HepG2 (cell line): Measurements from ENCODE around the gene DEDD2. TPM values are rescaled to one million over a fixed set of nuclear protein-coding genes. Genes with fewer than 3 reads are reported as not detected.

ENCODE experiments used
- BATF2 ChIP-seq: sonication (generic); formaldehyde crosslinking; IDR thresholded peaks from 2 replicates; pipeline ENCODE4 v1.8.0; 2022; ENCODE audit warnings: mild to moderate bottlenecking, missing genetic modification reagents, moderate library complexity
- EZH2 ChIP-seq: conservative IDR thresholded peaks from 2 replicates; pipeline ENCODE4 v1.6.1; 2012; ENCODE audit warnings: mild to moderate bottlenecking, low read depth, low read length, moderate library complexity
- KDM6A ChIP-seq: IDR thresholded peaks from 2 replicates; pipeline ENCODE4 v1.6.1; 2016; ENCODE audit warnings: low read depth
- MBNL3 ChIP-seq: fragments of 250-450 bp; sonication (Bioruptor Pico); conservative IDR thresholded peaks from 2 replicates; pipeline ENCODE4 v1.8.0; 2022; ENCODE audit warnings: mild to moderate bottlenecking, inconsistent platforms
- ONECUT2 ChIP-seq: sonication (generic); formaldehyde crosslinking; IDR thresholded peaks from 2 replicates; pipeline ENCODE4 v1.4.0; 2020; ENCODE audit warnings: missing genetic modification reagents
- PRDM4 ChIP-seq: sonication (generic); formaldehyde crosslinking; IDR thresholded peaks from 2 replicates; pipeline ENCODE4 v1.9.0; 2021; ENCODE audit warnings: missing genetic modification reagents, borderline replicate concordance
- PRMT3 ChIP-seq: sonication (generic); formaldehyde crosslinking; IDR thresholded peaks from 2 replicates; pipeline ENCODE4 v1.8.1; 2022; ENCODE audit warnings: low read depth, mild to moderate bottlenecking, moderate library complexity, missing genetic modification reagents, borderline replicate concordance
- RAD21 ChIP-seq: fragments of 450-650 bp; formaldehyde crosslinking; IDR thresholded peaks from 2 replicates; pipeline ENCODE4 v1.5.0; 2020; ENCODE audit warnings: mild to moderate bottlenecking
- TRIM24 ChIP-seq: sonication (generic); formaldehyde crosslinking; IDR thresholded peaks from 2 replicates; pipeline ENCODE4 v1.8.0; 2022; ENCODE audit warnings: mild to moderate bottlenecking, missing genetic modification reagents
- ZFP1 ChIP-seq: IDR thresholded peaks from 2 replicates; pipeline ENCODE4 v1.6.1; 2016
- ZFP41 ChIP-seq: sonication (generic); formaldehyde crosslinking; IDR thresholded peaks from 2 replicates; pipeline ENCODE4 v1.4.0; 2020; ENCODE audit warnings: mild to moderate bottlenecking, missing genetic modification reagents, borderline replicate concordance
- ZFX ChIP-seq: sonication (generic); formaldehyde crosslinking; IDR thresholded peaks from 2 replicates; pipeline ENCODE4 v1.4.0; 2020; ENCODE audit warnings: mild to moderate bottlenecking, low read depth, missing genetic modification reagents, moderate library complexity
- ZNF160 ChIP-seq: sonication (generic); formaldehyde crosslinking; IDR thresholded peaks from 2 replicates; pipeline ENCODE4 v1.8.0; 2022; ENCODE audit warnings: mild to moderate bottlenecking, inconsistent platforms, missing genetic modification reagents
- ZNF3 ChIP-seq: IDR thresholded peaks from 2 replicates; pipeline ENCODE4 v1.7.0; 2017; ENCODE audit warnings: inconsistent platforms
- ZNF335 ChIP-seq: sonication (generic); formaldehyde crosslinking; IDR thresholded peaks from 2 replicates; pipeline ENCODE4 v1.4.0; 2020; ENCODE audit warnings: missing genetic modification reagents
- ZNF574 ChIP-seq: sonication (generic); formaldehyde crosslinking; IDR thresholded peaks from 2 replicates; pipeline ENCODE4 v1.4.0; 2020; ENCODE audit warnings: missing genetic modification reagents
- ZNF713 ChIP-seq: sonication (generic); formaldehyde crosslinking; IDR thresholded peaks from 2 replicates; pipeline ENCODE4 v1.4.0; 2020; ENCODE audit warnings: mild to moderate bottlenecking, missing genetic modification reagents
- ZNF740 ChIP-seq: sonication (generic); formaldehyde crosslinking; IDR thresholded peaks from 2 replicates; pipeline ENCODE4 v1.4.0; 2020; ENCODE audit warnings: missing genetic modification reagents
- ZNF879 ChIP-seq: sonication (generic); formaldehyde crosslinking; IDR thresholded peaks from 2 replicates; pipeline ENCODE4 v1.8.1; 2023; ENCODE audit warnings: missing genetic modification reagents
- polyA plus RNA-seq, 8 experiments: library from polyadenylated mRNA; depleted of rRNA in 3 of 8; stranded (reverse) in 7 of 8; unstranded in 1 of 8; fragments of >200 nt; fragmentation: Illumina TruSeq in 4 of 8; extraction: Trizol in 4 of 8; gene quantifications; 2 replicates each; pipeline versions ENCODE4 v1.2.1 to v1.2.3, GENCODE V29; 2011 to 2016; ENCODE audit warnings: low read depth in 4 of 8, missing spikeins in 1 of 8, mixed read lengths in 1 of 8; ENCODE audit not compliant: insufficient read depth in 1 of 8
- total RNA-seq, 5 experiments: library from RNA; depleted of rRNA; stranded (reverse); fragments of >200 nt; fragmentation: Illumina TruSeq; extraction: Trizol; gene quantifications; 2 replicates each; pipeline ENCODE4 v1.2.3, GENCODE V29; 2016; ENCODE audit warnings: low read depth in 1 of 5
- TF ChIP-seq, protein P1 (sequence below): sonication (generic); formaldehyde crosslinking; IDR thresholded peaks from 2 replicates; pipeline ENCODE4 v1.4.0; 2020; ENCODE audit warnings: missing genetic modification reagents, borderline replicate concordance
- TF ChIP-seq, protein P2 (sequence below): sonication (generic); formaldehyde crosslinking; IDR thresholded peaks from 2 replicates; pipeline ENCODE4 v1.8.1; 2023; ENCODE audit warnings: mild to moderate bottlenecking, missing genetic modification reagents, borderline replicate concordance

The DEDD2 gene
- total and polyA plus RNA-seq, 2 of the 13 experiments (the other 11 are each of a cell fraction or from before 2014, with no cell fraction given), result 19.2 to 24.7 TPM

GRCh38 chr19:42219812-42220750, 2.6 kb upstream of the DEDD2 start, which contains the start of gene ZNF526 (continued):
- TF ChIP-seq ZNF335 (peak; percentile 40; the same call in 1 of the 2 replicates), ZNF3 (CRISPR knock-in tag) (no peak), ZNF574 (CRISPR knock-in tag) (peak; percentile 96), TRIM24 (CRISPR knock-in tag) (no peak), ZNF740 (no peak), ZNF713 (CRISPR knock-in tag) (no peak), RAD21 (CRISPR knock-in tag) (peak; percentile 46), BATF2 (CRISPR knock-in tag) (no peak), ZFP1 (no peak), PRMT3 (CRISPR knock-in tag) (no peak), ZNF879 (CRISPR knock-in tag) (no peak), MBNL3 (no peak), PRDM4 (CRISPR knock-in tag) (no peak), ZFX (CRISPR knock-in tag) (peak; percentile 85), ONECUT2 (no peak), ZNF160 (CRISPR knock-in tag) (no peak), EZH2 (no peak), ZFP41 (CRISPR knock-in tag) (no peak), KDM6A (CRISPR knock-in tag) (no peak)
- TF ChIP-seq, protein P1, sequence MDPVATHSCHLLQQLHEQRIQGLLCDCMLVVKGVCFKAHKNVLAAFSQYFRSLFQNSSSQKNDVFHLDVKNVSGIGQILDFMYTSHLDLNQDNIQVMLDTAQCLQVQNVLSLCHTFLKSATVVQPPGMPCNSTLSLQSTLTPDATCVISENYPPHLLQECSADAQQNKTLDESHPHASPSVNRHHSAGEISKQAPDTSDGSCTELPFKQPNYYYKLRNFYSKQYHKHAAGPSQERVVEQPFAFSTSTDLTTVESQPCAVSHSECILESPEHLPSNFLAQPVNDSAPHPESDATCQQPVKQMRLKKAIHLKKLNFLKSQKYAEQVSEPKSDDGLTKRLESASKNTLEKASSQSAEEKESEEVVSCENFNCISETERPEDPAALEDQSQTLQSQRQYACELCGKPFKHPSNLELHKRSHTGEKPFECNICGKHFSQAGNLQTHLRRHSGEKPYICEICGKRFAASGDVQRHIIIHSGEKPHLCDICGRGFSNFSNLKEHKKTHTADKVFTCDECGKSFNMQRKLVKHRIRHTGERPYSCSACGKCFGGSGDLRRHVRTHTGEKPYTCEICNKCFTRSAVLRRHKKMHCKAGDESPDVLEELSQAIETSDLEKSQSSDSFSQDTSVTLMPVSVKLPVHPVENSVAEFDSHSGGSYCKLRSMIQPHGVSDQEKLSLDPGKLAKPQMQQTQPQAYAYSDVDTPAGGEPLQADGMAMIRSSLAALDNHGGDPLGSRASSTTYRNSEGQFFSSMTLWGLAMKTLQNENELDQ (CRISPR knock-in tag), result no peak
- TF ChIP-seq, protein P2, sequence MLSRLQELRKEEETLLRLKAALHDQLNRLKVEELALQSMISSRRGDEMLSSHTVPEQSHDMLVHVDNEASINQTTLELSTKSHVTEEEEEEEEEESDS, result no peak
